Panc1 (cell line): ENCODE measurements around the gene SDF2L1. TPM values are rescaled to one million over a fixed set of nuclear protein-coding genes. Genes with fewer than 3 reads are reported as not detected.
"Not testable (repeated sequence)": the region's sequence is repeated elsewhere in the genome, so short reads cannot be mapped to it uniquely, and the experiment has no call there.

Experiments
- ATAC-seq: fragments of 200-7000 bp; cut with Tn5 transposase; 2 replicates; pipeline ENCODE4 v1.9.1; 2020; ENCODE audit warnings: mild to moderate bottlenecking, moderate library complexity
- BruUV-seq: library from RNA; stranded (reverse); fragments of 400-500 nt; replicated peaks from 2 replicates; lab custom pipeline; 2021; lab: Mats Ljungman, UMichigan
- CTCF ChIA-PET: fragments of 300-600 bp; sonication (Branson Sonifier 250); formaldehyde crosslinking; loops from one replicate; lab custom pipeline; 2022; ENCODE audit warnings: antibody characterized with exemption; lab: Charles Lee
- POLR2A ChIA-PET: fragments of 300-600 bp; sonication (Branson Sonifier 250); formaldehyde crosslinking; loops from one replicate; lab custom pipeline; 2022; ENCODE audit warnings: antibody characterized with exemption; lab: Charles Lee
- DNase-seq: peaks from one replicate; pipeline ENCODE4 v3.0.0-alpha.2; 2010; ENCODE audit warnings: low read depth, low spot score
- H3K27ac ChIP-seq: 2 replicates; pipeline ENCODE4 v1.5.1; 2011; ENCODE audit warnings: mild to moderate bottlenecking, low read length, inconsistent platforms
- H3K27me3 ChIP-seq: fragments of 200-500 bp; sonication (Bioruptor generic); 2 replicates; pipeline ENCODE4 v1.6.0; 2014; ENCODE audit warnings: low read length, inconsistent platforms; ENCODE audit not compliant: control insufficient read depth, insufficient read depth
- H3K36me3 ChIP-seq: fragments of 200-500 bp; sonication (Bioruptor generic); 2 replicates; pipeline ENCODE4 v1.5.1; 2014; ENCODE audit warnings: inconsistent platforms, mild to moderate bottlenecking, low read length, moderate library complexity; ENCODE audit not compliant: control insufficient read depth, insufficient read depth
- H3K4me1 ChIP-seq: 2 replicates; pipeline ENCODE4 v1.5.1; 2011; ENCODE audit warnings: inconsistent platforms, mild to moderate bottlenecking, low read length, moderate library complexity; ENCODE audit not compliant: control insufficient read depth, insufficient read depth
- H3K4me3 ChIP-seq, 2 experiments: 2 replicates each; pipeline ENCODE4 v1.5.1; 2011 to 2012; ENCODE audit warnings: low read depth in 2 of 2, low read length in 2 of 2, mild to moderate bottlenecking in 2 of 2, inconsistent platforms in 1 of 2, moderate library complexity in 1 of 2
- H3K9me3 ChIP-seq: fragments of 200-500 bp; sonication (Bioruptor generic); 2 replicates; pipeline ENCODE4 v1.5.1; 2014; ENCODE audit warnings: low read depth, mild to moderate bottlenecking, inconsistent platforms, low read length, moderate library complexity; ENCODE audit not compliant: control insufficient read depth, insufficient read depth
- POLR2AphosphoS5 ChIP-seq: IDR thresholded peaks from 2 replicates; pipeline ENCODE4 v1.6.1; 2012; ENCODE audit warnings: mild to moderate bottlenecking, low read depth, low read length, moderate library complexity
- SIN3A ChIP-seq: IDR thresholded peaks from 2 replicates; pipeline ENCODE4 v1.6.1; 2012; ENCODE audit warnings: low read depth, mild to moderate bottlenecking, low read length, moderate library complexity, borderline replicate concordance; ENCODE audit not compliant: insufficient read depth
- TCF7L2 ChIP-seq: IDR thresholded peaks from 2 replicates; pipeline ENCODE4 v1.6.1; 2011; ENCODE audit warnings: mild to moderate bottlenecking, low read depth, low read length, inconsistent platforms
- in situ Hi-C: cut with HindIII; loops from 2 replicates; pipeline ENCODE4 v1.10.0; 2016; ENCODE audit warnings: low sequenced_read_pairs, low pct_unique_long_range_greater_than_20kb
- intact Hi-C: fragments of 100-400 bp; cut with micrococcal nuclease; formaldehyde crosslinking; loops from one replicate; pipeline ENCODE4 v1.10.0; 2022; ENCODE audit not compliant: unreplicated experiment
- total RNA-seq: library from RNA; stranded (reverse); gene quantifications from one replicate; pipeline ENCODE4 v1.2.1, GENCODE V29; 2021; ENCODE audit not compliant: unreplicated experiment
- TF ChIP-seq, protein P1 (sequence below), 2 experiments: IDR thresholded peaks; 2 replicates each; pipeline ENCODE4 v1.6.1; 2011 to 2012; ENCODE audit warnings: low read depth in 2 of 2, control low read depth in 1 of 2, low read length in 1 of 2, mild to moderate bottlenecking in 1 of 2, moderate library complexity in 1 of 2; ENCODE audit not compliant: insufficient read depth in 1 of 2
- TF ChIP-seq, protein P2 (sequence below): fragments of 450-650 bp; IDR thresholded peaks from 2 replicates; pipeline ENCODE4 v1.5.1; 2017; ENCODE audit warnings: mild to moderate bottlenecking

The SDF2L1 gene
- total RNA-seq, 1 experiment from 2014 or later: 66.0 TPM

DNA sequence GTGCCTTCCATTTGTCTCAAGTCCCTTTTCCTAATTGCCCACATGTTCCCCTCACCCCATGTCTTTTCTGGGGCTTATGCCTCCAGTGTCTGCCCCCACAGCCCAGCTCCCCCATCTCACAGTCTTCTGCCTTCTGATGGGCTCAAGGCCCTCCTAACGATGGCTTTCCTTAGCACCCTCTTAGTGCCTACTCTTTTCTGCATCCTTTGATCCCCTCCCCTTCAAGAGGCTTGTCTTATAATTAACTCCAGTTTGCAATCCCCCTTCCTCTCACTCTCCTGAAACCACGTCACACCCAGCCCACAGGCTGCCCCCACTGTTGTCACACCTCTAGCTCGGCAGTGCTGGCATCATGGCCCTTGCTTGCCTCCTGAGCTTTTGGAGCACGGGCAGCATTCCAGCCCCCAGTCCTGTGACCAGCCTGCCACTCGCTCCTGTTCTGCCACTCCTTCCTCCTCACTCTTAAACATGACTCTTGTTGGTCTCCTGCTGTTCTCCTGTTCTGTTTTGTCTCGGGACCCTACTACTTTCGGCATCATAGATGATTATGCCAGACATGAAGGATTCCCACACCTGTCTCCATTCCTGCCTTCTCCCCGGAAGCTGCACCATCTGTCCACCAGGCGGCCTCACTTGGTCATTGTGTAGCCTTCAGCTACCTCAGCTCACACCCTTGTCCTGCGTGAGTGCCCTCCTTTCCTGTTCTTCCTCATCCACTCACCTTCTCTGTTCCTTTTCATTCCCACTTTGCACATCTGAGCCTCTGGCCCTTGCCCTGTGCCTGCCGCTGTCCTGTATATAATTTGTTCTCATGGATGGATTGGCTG, 48.5 kb upstream of the SDF2L1 start:
- TF ChIP-seq SIN3A: no peak
- no peak for TF ChIP-seq TCF7L2
- TF ChIP-seq, protein P1, sequence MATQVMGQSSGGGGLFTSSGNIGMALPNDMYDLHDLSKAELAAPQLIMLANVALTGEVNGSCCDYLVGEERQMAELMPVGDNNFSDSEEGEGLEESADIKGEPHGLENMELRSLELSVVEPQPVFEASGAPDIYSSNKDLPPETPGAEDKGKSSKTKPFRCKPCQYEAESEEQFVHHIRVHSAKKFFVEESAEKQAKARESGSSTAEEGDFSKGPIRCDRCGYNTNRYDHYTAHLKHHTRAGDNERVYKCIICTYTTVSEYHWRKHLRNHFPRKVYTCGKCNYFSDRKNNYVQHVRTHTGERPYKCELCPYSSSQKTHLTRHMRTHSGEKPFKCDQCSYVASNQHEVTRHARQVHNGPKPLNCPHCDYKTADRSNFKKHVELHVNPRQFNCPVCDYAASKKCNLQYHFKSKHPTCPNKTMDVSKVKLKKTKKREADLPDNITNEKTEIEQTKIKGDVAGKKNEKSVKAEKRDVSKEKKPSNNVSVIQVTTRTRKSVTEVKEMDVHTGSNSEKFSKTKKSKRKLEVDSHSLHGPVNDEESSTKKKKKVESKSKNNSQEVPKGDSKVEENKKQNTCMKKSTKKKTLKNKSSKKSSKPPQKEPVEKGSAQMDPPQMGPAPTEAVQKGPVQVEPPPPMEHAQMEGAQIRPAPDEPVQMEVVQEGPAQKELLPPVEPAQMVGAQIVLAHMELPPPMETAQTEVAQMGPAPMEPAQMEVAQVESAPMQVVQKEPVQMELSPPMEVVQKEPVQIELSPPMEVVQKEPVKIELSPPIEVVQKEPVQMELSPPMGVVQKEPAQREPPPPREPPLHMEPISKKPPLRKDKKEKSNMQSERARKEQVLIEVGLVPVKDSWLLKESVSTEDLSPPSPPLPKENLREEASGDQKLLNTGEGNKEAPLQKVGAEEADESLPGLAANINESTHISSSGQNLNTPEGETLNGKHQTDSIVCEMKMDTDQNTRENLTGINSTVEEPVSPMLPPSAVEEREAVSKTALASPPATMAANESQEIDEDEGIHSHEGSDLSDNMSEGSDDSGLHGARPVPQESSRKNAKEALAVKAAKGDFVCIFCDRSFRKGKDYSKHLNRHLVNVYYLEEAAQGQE (IDR thresholded peaks at IDR 0.05; ENCODE audit: insufficient read depth in 1 of 2, low read depth in 2 of 2, low read length in 1 of 2): no peak
- TF ChIP-seq POLR2AphosphoS5: no peak
- TF ChIP-seq, protein P2, sequence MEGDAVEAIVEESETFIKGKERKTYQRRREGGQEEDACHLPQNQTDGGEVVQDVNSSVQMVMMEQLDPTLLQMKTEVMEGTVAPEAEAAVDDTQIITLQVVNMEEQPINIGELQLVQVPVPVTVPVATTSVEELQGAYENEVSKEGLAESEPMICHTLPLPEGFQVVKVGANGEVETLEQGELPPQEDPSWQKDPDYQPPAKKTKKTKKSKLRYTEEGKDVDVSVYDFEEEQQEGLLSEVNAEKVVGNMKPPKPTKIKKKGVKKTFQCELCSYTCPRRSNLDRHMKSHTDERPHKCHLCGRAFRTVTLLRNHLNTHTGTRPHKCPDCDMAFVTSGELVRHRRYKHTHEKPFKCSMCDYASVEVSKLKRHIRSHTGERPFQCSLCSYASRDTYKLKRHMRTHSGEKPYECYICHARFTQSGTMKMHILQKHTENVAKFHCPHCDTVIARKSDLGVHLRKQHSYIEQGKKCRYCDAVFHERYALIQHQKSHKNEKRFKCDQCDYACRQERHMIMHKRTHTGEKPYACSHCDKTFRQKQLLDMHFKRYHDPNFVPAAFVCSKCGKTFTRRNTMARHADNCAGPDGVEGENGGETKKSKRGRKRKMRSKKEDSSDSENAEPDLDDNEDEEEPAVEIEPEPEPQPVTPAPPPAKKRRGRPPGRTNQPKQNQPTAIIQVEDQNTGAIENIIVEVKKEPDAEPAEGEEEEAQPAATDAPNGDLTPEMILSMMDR: no peak; the same call in 1 of the 2 replicates
- Histone ChIP-seq H3K27ac (no peak overlapping the region), H3K9me3 (no peaks in the 10 kb centered on the region), H3K4me3 (no peak overlapping the region), H3K27me3 (no peaks in the 10 kb centered on the region), H3K36me3 (peaks cover 2% of the 10 kb centered on the region; the same call in 1 of the 2 replicates), H3K4me1 (peaks cover 8% of the 10 kb centered on the region)
- intact Hi-C loops (loop anchor here (10.0 kb wide), 1 partner anchor 51 kb away; the partner anchor contains the start of gene SDF2L1), in situ Hi-C loops (no loop called here)
- ATAC-seq (peak; percentile 79), DNase-seq (no peak)
- ChIA-PET POLR2A (no interaction called here), CTCF (interaction anchor here (0.9 kb wide), 1 partner anchor 53 kb away, joined by 3 read pairs; no protein-coding TSS in a partner anchor)
- TSS peak; percentile 33 for BruUV-seq

DNA sequence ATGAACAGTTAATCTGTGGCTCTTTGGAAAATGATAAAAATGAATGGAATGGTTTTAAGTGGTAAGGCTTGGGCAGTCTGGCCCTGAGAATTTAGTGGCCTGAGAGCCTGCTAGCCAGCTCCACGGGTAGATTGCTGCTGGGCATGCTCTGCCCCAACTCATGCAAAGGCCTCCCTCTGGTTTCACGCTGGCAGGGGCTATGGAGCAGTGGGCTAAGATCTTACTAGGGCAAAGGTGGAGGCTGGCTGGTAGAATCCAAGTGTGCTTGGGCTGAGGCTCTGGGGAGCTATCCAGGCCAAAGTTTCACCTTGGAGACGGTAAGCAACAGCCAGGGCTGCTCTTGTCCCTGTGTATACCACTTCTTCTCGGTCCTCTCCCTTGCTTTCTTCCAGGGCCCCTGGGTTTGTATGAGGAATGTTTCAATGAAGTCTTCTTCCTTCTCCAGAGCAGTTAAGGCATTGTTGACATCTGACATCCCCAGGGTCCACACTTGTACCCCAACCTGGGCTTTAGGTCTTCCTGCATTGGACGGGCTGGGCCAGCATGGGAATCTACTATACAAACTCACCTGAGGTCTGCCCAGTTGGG, 47.1 kb upstream of the SDF2L1 start:
- intact Hi-C loops (loop anchor here (10.0 kb wide), 1 partner anchor 50 kb away; the partner anchor contains the start of gene SDF2L1), in situ Hi-C loops (no loop called here)
- Histone ChIP-seq H3K27ac (no peak overlapping the region), H3K4me3 (no peak overlapping the region), H3K9me3 (no peaks in the 10 kb centered on the region), H3K27me3 (no peaks in the 10 kb centered on the region), H3K36me3 (peaks cover 2% of the 10 kb centered on the region; the same call in 1 of the 2 replicates), H3K4me1 (peaks cover 8% of the 10 kb centered on the region)
- DNase-seq (no peak), ATAC-seq (no peak)
- ChIA-PET POLR2A (no interaction called here), CTCF (interaction anchor here (0.6 kb wide), 2 partner anchors 34 to 123 kb away, joined by 3 to 4 read pairs; no protein-coding TSS in a partner anchor)
- no TSS peak for BruUV-seq
- TF ChIP-seq, protein P2: no peak
- no peak for TF ChIP-seq TCF7L2

DNA sequence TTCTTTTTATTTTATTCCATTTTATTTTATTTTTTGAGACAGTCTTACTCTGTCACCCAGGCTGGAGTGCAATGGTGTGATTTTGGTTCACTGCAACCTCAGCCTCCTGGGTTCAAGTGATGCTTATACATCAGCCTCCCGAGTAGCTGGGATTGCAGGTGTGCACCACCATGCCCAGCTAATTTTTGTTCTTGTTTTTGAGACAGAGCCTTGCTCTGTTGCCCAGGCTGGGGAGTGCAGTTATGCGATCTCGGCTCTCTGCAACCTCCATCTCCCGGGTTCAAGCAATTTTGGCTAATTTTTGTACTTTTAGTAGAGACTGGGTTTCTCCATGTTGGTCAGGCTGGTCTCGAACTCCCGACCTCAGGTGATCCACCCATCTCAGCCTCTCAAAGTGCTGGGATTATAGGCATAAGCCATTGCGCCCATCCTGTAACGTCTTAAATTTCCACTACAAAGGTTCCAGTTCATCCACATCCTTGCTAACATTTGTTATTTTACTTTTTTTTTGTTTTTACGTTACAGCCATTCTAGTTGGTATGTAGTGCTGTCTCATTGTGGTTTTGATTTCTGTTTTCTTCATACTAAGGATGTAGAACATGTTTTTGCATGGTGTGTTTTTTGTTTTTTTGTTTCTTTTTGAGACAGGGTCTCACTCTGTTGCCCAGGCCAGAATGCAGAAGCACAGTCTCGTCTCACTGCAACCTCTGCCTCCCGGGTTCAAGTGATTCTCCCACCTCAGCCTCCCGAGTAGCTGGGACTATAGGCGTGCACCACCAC, 45.6 kb upstream of the SDF2L1 start:
- H3K36me3 ChIP-seq, DNase-seq, ATAC-seq, in situ Hi-C loops, POLR2A ChIA-PET, BruUV-seq, H3K4me3 ChIP-seq, H3K4me1 ChIP-seq, H3K27me3 ChIP-seq, CTCF ChIA-PET, H3K27ac ChIP-seq, H3K9me3 ChIP-seq: not testable (repeated sequence)
- intact Hi-C loops: loop anchor here (10.0 kb wide), 1 partner anchor 48 kb away; the partner anchor contains the start of gene SDF2L1
